HT-29 (cell line): ENCODE results near the gene SLC20A1. TPM values are rescaled to one million over a fixed set of nuclear protein-coding genes. Genes with fewer than 3 reads are reported as not detected.
"Not testable (repeated sequence)": the region's sequence is repeated elsewhere in the genome, so short reads cannot be mapped to it uniquely, and the experiment has no call there.

ENCODE experiments used
- DNase-seq: peaks from one replicate; pipeline ENCODE4 v3.0.0-alpha.2; 2015; ENCODE audit warnings: low spot score
- total RNA-seq: library from RNA; depleted of rRNA; stranded (reverse); fragments of >200 nt; shearing (Covaris generic); gene quantifications from 2 replicates; pipeline ENCODE4 v1.2.3, GENCODE V29; 2014

SLC20A1 gene
- total RNA-seq, 1 experiment from 2014 or later = 32.7 TPM

DNA sequence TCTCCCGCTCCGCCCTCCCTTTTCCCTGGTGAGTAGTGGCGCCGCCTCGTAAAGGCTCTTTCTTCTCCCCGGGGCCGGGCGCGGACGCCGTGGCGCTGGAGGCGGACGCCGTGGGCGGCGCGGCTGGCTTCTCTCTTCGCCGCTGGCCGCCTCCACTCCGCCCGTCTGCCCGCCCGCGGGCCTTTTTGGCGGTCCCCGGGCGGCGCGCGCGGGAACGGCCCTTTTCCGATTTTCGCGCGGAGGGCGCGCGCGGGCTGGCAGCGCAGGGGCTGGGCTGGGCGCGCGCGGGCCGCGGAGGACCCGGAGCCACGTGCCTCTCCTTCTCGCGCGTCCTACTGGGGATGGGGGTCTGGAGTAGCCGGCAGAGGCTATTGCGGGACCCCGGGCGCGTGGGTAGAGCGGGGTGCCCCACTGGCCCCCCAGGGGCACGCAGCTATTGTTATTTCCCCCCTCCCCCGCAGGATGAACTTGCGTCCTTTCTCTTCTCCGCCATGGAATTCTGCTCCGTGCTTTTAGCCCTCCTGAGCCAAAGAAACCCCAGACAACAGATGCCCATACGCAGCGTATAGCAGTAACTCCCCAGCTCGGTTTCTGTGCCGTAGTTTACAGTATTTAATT is 472 bp downstream of the SLC20A1 start:
- peak; percentile 41 for DNase-seq

DNA sequence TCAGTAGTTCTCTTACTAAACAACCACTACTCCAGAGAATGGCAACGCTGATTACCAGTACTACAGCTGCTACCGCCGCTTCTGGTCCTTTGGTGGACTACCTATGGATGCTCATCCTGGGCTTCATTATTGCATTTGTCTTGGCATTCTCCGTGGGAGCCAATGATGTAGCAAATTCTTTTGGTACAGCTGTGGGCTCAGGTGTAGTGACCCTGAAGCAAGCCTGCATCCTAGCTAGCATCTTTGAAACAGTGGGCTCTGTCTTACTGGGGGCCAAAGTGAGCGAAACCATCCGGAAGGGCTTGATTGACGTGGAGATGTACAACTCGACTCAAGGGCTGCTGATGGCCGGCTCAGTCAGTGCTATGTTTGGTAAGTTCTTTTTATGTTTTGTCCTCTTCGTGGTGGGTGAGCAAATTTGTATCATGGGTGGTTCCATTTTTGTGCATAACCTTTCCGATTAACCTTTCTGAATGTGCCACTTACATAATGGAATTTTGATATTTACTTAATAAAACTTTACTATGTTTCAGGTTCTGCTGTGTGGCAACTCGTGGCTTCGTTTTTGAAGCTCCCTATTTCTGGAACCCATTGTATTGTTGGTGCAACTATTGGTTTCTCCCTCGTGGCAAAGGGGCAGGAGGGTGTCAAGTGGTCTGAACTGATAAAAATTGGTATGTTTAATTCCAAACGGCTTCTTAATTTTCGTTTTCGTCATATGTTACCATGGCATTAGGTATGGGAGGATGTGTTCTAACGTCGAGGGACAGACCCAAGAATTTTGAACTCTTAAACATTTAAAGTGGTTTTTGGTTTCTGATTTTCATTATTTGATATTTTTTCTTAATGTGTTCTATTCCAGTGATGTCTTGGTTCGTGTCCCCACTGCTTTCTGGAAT is 1.3 kb downstream of the SLC20A1 start:
- peak; percentile 55 for DNase-seq

GRCh38 chr2:112648081-112648480 is 2.3 kb downstream of the SLC20A1 start:
- no peak for DNase-seq

GRCh38 chr2:112656679-112657078 is 10.9 kb downstream of the SLC20A1 start:
- DNase-seq = no peak

- no peak for DNase-seq
These were observed 12.6 kb downstream of the SLC20A1 start for GRCh38 chr2:112658301-112658700.

- DNase-seq = no peak
These were observed 13.3 kb downstream of the SLC20A1 start for GRCh38 chr2:112658839-112659667.

DNA sequence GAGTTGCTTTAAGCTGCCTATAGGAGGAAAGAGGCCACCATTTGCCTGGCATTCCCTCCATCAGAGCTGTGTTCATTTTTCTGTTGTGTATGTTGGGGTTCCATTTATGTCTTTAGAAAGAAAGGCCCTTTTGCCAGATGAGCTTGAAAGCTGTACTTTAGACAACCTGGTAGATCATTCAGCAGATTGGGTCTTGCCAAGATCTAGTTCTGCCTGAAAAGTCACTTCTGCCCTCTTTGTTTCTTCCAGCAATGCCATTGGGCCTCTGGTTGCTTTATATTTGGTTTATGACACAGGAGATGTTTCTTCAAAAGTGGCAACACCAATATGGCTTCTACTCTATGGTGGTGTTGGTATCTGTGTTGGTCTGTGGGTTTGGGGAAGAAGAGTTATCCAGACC is 14.4 kb downstream of the SLC20A1 start:
- DNase-seq = no peak

- no peak for DNase-seq
These were observed 16.0 kb downstream of the SLC20A1 start for GRCh38 chr2:112661656-112662305.

GRCh38 chr2:112662704-112663103 is 17.0 kb downstream of the SLC20A1 start:
- no peak for DNase-seq

GRCh38 chr2:112664689-112665088 is 18.9 kb downstream of the SLC20A1 start:
- DNase-seq = no peak

DNA sequence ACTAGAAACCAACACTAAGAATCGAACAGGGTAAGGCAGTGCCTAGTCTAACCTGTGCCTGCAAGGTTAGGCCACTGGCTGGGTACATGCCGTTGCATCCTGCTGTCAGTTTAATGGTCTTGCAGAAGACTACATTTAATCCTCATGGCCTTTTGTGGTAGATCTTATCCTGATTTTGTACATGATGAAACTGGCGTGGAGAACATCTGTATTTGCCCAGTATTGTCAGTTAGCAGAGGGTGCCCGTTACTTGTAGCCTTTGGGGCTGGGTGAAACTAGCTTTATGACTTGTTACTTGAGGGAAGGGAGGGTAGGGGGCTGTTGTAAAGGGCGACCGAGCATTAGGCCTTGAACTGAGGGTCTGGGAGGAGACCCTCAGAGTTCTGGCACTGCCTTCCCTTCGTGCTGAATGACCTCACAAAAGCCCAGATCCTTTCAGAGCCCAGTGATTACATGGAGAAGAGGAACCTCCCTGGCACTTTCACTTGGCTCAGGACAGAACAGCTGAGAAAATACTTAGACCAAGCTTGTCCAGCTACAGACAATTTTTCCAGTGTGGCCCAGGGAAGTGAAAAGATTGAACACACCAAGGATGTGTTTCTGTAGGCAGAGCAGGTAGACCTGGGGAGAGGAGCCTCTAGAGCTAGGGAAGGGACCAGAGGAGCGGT is 19.5 kb downstream of the SLC20A1 start:
- DNase-seq = no peak

GRCh38 chr2:112666761-112667122 is 21.0 kb downstream of the SLC20A1 start:
- DNase-seq = no peak

GRCh38 chr2:112667540-112667939 is 21.8 kb downstream of the SLC20A1 start:
- not testable (repeated sequence) for DNase-seq

- no peak for DNase-seq
These were observed 23.9 kb downstream of the SLC20A1 start for GRCh38 chr2:112669667-112670066.

- no peak for DNase-seq
These were observed 24.7 kb downstream of the SLC20A1 start for GRCh38 chr2:112670252-112671022.

- DNase-seq = no peak
These were observed 26.1 kb downstream of the SLC20A1 start for GRCh38 chr2:112671801-112672200.

GRCh38 chr2:112673008-112673407 is 27.3 kb downstream of the SLC20A1 start:
- DNase-seq = no peak

DNA sequence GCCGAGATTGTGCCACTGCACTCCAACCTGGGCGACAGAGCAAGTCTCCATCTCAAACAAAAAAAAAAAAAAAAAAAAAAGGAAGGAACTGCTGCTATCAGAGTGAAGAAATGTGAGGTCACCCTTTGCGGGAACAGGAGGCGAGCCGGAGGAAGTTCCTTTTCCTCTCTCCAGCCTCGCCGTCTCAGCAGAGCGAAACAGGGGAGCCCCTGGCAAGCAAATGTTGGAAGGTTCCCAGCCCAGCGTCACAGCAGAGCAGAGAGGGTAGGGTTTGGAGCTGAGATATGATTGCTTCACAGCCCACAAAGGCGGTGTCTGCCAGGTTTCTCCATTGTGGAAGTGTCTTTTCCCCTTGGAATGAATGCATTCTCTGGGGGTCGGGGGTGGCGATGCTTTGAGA is 28.5 kb downstream of the SLC20A1 start:
- DNase-seq = no peak

- DNase-seq = no peak
These were observed 33.7 kb downstream of the SLC20A1 start for GRCh38 chr2:112679484-112679883.

DNA sequence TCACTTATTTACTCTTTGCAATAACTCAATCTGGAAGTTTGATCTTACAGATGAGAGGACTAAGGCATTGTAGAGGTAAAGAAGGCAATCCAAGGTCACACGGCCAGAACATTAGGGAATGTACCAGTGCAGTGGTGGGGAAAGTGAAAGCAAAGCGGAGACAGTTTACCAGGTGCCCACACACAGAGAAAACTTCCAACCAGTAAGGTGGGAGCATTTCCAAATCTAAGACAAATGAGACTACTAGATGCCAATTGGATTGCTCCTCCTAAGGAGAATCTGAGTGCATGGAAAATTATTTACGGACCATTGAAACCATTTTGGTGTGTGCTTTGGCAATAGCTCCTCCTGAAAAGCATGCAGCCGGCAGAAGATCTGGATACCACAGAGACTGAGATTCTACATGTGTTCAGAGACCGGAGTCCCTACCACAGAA is 34.9 kb downstream of the SLC20A1 start:
- DNase-seq = no peak
